Adrenal gland (tissue), 12 donors: Measurements from ENCODE around the gene TBC1D10A. TPM values are rescaled to one million over a fixed set of nuclear protein-coding genes. Genes with fewer than 3 reads are reported as not detected.

ENCODE experiments used
- DNase-seq, 7 donors: peaks; one replicate each; pipeline ENCODE4 v3.0.0-alpha.2; 2019 to 2020
- H3K27ac ChIP-seq, 5 donors: fragments of 200-600 bp; sonication (generic) in 4 of 5; 1 replicate in 3 of 5; 2 replicates in 2 of 5; pipeline versions ENCODE4 v1.5.1 to v1.8.0; 2016 to 2020; ENCODE audit warnings: mild to moderate bottlenecking in 1 of 5
- H3K27me3 ChIP-seq: fragments of 200-600 bp; 2 replicates; pipeline ENCODE4 v1.8.0; 2021
- H3K36me3 ChIP-seq, 2 donors: fragments of 200-600 bp; replicated peaks in 1 of 2; 1 replicate in 1 of 2; 2 replicates in 1 of 2; pipeline versions ENCODE4 v1.5.1 to v1.8.0; 2018 to 2022
- H3K4me1 ChIP-seq, 2 donors: fragments of 200-600 bp; replicated peaks in 1 of 2; 1 replicate in 1 of 2; 2 replicates in 1 of 2; pipeline versions ENCODE4 v1.5.1 to v1.8.0; 2018 to 2021
- H3K4me3 ChIP-seq, 4 donors: fragments of 200-600 bp; sonication (generic) in 3 of 4; one replicate each; pipeline ENCODE4 v1.5.1; 2016 to 2018
- H3K9me3 ChIP-seq, 3 donors: fragments of 200-600 bp; sonication (generic) in 1 of 3; replicated peaks in 1 of 3; 1 replicate in 2 of 3; 2 replicates in 1 of 3; pipeline versions ENCODE4 v1.5.1 to v1.8.0; 2016 to 2021
- CTCF ChIP-seq, 6 experiments: fragments of 450-650 bp in 4 of 6; fragments of 200-600 bp in 2 of 6; sonication (generic) in 1 of 6; IDR thresholded peaks; 1 replicate in 5 of 6; 2 replicates in 1 of 6; pipeline versions ENCODE4 v1.5.1 to v1.8.0; 2016 to 2021; ENCODE audit warnings: antibody characterized with exemption in 6 of 6, mild to moderate bottlenecking in 2 of 6, moderate library complexity in 1 of 6
- POLR2A ChIP-seq, 2 donors: fragments of 450-650 bp; IDR thresholded peaks; one replicate each; pipeline ENCODE4 v1.6.1; 2017; ENCODE audit warnings: antibody characterized with exemption in 2 of 2, mild to moderate bottlenecking in 2 of 2, moderate library complexity in 1 of 2
- WGBS, 4 donors: extraction: QIAGEN DNeasy Blood & Tissue Kit in 2 of 4; methylation state at CpG; one replicate each; pipeline versions ENCODE4 v1.1.5 to v1.1.7; 2013 to 2017; 5-methylcytosine and 5-hydroxymethylcytosine counted together
- intact Hi-C, 2 donors: fragments of 100-400 bp; cut with DNase I; formaldehyde crosslinking; loops; one replicate each; pipeline versions ENCODE4 v1.14.1 to v1.15.0; 2022 to 2023
- polyA plus RNA-seq, 3 donors: library from polyadenylated mRNA; stranded (reverse); fragments of 200-250 nt in 2 of 3; fragments of 350-450 nt in 1 of 3; fragmentation: Illumina TruSeq in 1 of 3; extraction: RNeasy Lipid Tissue Mini Kit (QIAGEN cat#74804) in 1 of 3; gene quantifications; one replicate each; pipeline ENCODE4 v1.2.3, GENCODE V29; 2013 to 2014
- total RNA-seq, 9 donors: library from RNA; depleted of rRNA in 4 of 9; stranded (reverse); fragments of >200 nt in 4 of 9; fragments of 120-200 nt in 1 of 9; fragmentation: NEBNext Ultra II Directional in 1 of 9; extraction: Animal tissue kit (Norgen Biotek cat#: 25700) in 1 of 9; gene quantifications; one replicate each; pipeline versions ENCODE4 v1.1.0 to v1.2.4, GENCODE V29; 2013 to 2023
- donor health status: healthy with polysubstance abuse.
- donor health status: Bipolar disorder and iron deficiency.
- donor health status: DM: yes; HTN: yes; CAD: no.
- donor health status: DM: no; HTN: no; CAD: no.
- donor health status: DM: no; HTN: no; CAD: no.
- donor health status: DM: yes; HTN: yes; CAD: no.

The TBC1D10A gene
- total and polyA plus RNA-seq, 12 donors = 11.7 to 55.0 (median 29.6) TPM

GRCh38 chr22:30262917-30263741 lies 63.6 kb downstream of the TBC1D10A start:
- Histone ChIP-seq H3K36me3 (no peaks in the 10 kb centered on the region), H3K9me3 (no peaks in the 10 kb centered on the region), H3K4me3 (peak overlapping the region in 1 of 4 donors; percentile 30), H3K27me3 (no peaks in the 10 kb centered on the region), H3K27ac (no peak overlapping the region), H3K4me1 (peaks cover 0 to 9% of the 10 kb centered on the region in 2 donors)
- intact Hi-C loops = loop anchor here (5.0 kb wide), 2 partner anchors 124 to 219 kb away; partner anchors contain the start of gene RNF215 (in 2 of the 2)
- peak; percentile 63 to 83 (median 77) for DNase-seq
- TF ChIP-seq POLR2A (IDR thresholded peaks at IDR 0.05) (no peak), CTCF (IDR thresholded peaks at IDR 0.05) (peak; percentile 92 to 100 (median 98))
- WGBS, 4 donors = 8 to 22% (median 20%) methylated on average over 15 to 27 of the region's 27 CpGs

GRCh38 chr22:30262112-30262511 lies 64.6 kb downstream of the TBC1D10A start:
- WGBS, 4 donors = 71 to 84% (median 75%) methylated on average over 4 of the region's 4 CpGs
- H3K36me3 ChIP-seq = no peaks in the 10 kb centered on the region
- H3K9me3 ChIP-seq = no peaks in the 10 kb centered on the region
- H3K27ac ChIP-seq = no peak overlapping the region
- no peaks in the 10 kb centered on the region for H3K27me3 ChIP-seq
- TF ChIP-seq CTCF (IDR thresholded peaks at IDR 0.05) = no peak
- TF ChIP-seq POLR2A (IDR thresholded peaks at IDR 0.05) = no peak
- H3K4me1 ChIP-seq = peaks cover 0 to 9% of the 10 kb centered on the region in 2 donors
- no peak overlapping the region for H3K4me3 ChIP-seq
- intact Hi-C loops = loop anchor here (5.0 kb wide), 2 partner anchors 125 to 220 kb away; partner anchors contain the start of gene RNF215 (in 2 of the 2)
- no peak for DNase-seq

- Histone ChIP-seq H3K36me3 (no peaks in the 10 kb centered on the region), H3K27ac (no peak overlapping the region), H3K4me1 (peaks cover 3 to 16% of the 10 kb centered on the region in 2 donors), H3K9me3 (no peaks in the 10 kb centered on the region), H3K4me3 (no peak overlapping the region), H3K27me3 (no peaks in the 10 kb centered on the region)
- intact Hi-C loops = loop anchor here (5.0 kb wide), 2 partner anchors 126 to 221 kb away; partner anchors contain the start of gene RNF215 (in 2 of the 2)
- no peak for TF ChIP-seq POLR2A (IDR thresholded peaks at IDR 0.05)
- no peak for TF ChIP-seq CTCF (IDR thresholded peaks at IDR 0.05)
- DNase-seq = no peak
- WGBS, 4 donors = 70 to 83% (median 76%) methylated on average over 7 to 8 of the region's 8 CpGs
Measured at GRCh38 chr22:30261134-30261533, 65.6 kb downstream of the TBC1D10A start.

GRCh38 chr22:30260682-30261081 lies 66.1 kb downstream of the TBC1D10A start:
- no peak overlapping the region for H3K27ac ChIP-seq
- 79 to 91% (median 85%) methylated on average over 5 to 8 of the region's 8 CpGs for WGBS, 4 donors
- no peaks in the 10 kb centered on the region for H3K9me3 ChIP-seq
- H3K36me3 ChIP-seq = no peaks in the 10 kb centered on the region
- DNase-seq = no peak
- TF ChIP-seq POLR2A (IDR thresholded peaks at IDR 0.05) (no peak), CTCF (IDR thresholded peaks at IDR 0.05) (no peak)
- no peak overlapping the region for H3K4me3 ChIP-seq
- intact Hi-C loops = loop anchor here (5.0 kb wide), 2 partner anchors 127 to 222 kb away; partner anchors contain the start of gene RNF215 (in 2 of the 2)
- no peaks in the 10 kb centered on the region for H3K27me3 ChIP-seq
- H3K4me1 ChIP-seq = peaks cover 7 to 19% of the 10 kb centered on the region in 2 donors
